Retinal pigment epithelial cell (primary cell): Measurements from ENCODE around the gene UBE2R2.
"Not testable (repeated sequence)": the region's sequence is repeated elsewhere in the genome, so short reads cannot be mapped to it uniquely, and the experiment has no call there.

ENCODE experiments used
- DNase-seq: peaks from one replicate; pipeline ENCODE4 v3.0.0-alpha.2; 2010; ENCODE audit warnings: low read depth
- H3K4me3 ChIP-seq: 2 replicates; pipeline ENCODE4 v1.5.1; 2011; ENCODE audit warnings: mild to moderate bottlenecking, low read length, control low read depth, moderate library complexity
- TF ChIP-seq, protein P1 (sequence below): conservative IDR thresholded peaks from 2 replicates; pipeline ENCODE4 v1.5.1; 2011; ENCODE audit warnings: low read depth, low read length, control low read depth, inconsistent platforms

UBE2R2 gene

DNA sequence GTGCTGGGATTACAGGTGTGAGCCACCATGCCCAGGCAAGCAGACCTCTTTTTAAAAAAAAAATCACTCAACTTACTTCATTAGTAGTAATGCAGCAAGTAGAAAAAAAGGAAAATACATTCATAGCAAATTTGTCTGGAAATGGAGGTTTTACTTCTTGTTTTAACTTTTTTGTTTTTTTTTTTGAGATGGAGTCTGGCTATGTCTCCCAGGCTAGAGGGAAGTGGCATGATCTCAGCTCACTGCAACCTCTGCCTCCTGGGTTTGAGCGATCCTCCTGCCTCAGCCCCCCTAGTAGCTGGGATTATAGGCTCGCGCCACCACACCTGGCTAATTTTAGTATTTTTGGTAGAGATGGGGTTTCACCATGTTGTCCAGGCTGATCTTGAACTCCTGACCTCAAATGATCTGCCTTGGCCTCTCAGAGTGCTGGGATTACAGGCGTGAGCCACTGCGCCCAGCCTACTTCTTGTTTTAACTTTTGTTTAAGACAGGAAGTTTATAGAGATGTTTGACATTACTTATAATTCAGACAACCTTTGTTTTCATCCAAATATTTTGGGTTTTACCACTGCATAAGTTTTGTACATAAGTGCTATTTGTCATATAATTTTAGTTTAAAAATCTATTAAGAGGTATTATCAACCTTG is 26.5 kb downstream of the UBE2R2 start:
- DNase-seq: no peak
- TF ChIP-seq, protein P1, sequence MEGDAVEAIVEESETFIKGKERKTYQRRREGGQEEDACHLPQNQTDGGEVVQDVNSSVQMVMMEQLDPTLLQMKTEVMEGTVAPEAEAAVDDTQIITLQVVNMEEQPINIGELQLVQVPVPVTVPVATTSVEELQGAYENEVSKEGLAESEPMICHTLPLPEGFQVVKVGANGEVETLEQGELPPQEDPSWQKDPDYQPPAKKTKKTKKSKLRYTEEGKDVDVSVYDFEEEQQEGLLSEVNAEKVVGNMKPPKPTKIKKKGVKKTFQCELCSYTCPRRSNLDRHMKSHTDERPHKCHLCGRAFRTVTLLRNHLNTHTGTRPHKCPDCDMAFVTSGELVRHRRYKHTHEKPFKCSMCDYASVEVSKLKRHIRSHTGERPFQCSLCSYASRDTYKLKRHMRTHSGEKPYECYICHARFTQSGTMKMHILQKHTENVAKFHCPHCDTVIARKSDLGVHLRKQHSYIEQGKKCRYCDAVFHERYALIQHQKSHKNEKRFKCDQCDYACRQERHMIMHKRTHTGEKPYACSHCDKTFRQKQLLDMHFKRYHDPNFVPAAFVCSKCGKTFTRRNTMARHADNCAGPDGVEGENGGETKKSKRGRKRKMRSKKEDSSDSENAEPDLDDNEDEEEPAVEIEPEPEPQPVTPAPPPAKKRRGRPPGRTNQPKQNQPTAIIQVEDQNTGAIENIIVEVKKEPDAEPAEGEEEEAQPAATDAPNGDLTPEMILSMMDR: no peak

DNA sequence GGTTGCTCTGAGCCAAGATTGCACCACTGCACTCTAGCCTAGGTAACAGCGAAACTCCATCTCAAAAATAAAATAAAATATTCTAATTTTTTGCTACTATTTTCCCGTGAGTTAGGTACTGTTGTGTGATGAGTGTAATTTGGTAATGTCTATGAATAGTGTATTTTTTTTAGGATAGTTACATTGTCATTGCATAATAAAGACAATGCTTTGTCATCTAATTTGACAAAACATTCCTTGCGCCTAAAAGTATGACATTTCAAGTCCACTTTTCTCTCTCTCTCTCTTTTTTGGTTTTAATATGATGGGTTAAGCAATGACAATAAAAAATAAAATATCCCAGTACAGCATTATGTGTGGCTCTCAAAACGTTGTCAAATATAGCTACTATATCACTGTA is 29.3 kb downstream of the UBE2R2 start:
- no peak overlapping the region for H3K4me3 ChIP-seq
- TF ChIP-seq, protein P1: no peak
- DNase-seq: no peak

More for the DNA sequence above, 26.5 kb downstream of the UBE2R2 start:
- H3K4me3 ChIP-seq: no peak overlapping the region

DNA sequence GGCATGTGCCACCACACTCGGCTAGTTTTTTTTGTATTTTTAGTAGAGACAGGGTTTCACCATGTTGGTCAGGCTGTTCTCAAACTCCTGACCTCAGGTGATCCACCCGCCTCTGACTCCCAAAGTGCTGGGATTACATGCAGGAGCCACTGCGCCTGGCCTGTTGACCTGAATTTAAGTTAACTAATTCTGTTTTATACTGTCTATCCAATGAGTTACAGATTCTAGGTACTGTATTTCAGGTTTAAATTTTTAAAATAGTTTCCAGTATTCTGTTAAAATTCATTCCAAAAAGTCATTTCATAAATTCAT is 30.9 kb downstream of the UBE2R2 start:
- not testable (repeated sequence) for DNase-seq, H3K4me3 ChIP-seq

DNA sequence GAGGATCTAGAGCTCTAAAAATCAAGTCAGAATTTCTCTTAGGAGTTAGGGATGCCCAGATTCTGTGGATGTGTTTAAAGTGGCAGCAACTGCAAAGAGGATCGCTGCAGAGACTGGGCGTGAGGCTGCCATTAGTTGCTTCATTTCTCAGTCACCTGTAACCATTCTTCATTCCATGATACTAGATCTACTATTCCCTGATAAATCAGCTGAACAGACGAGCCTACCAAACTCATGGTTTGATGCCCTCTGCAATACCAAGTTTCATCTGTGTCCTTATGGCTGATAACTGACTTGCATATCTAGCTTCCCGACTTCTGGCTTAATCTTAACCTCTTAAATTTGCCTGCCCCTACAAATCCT is 33.3 kb downstream of the UBE2R2 start:
- DNase-seq: no peak
- H3K4me3 ChIP-seq: no peak overlapping the region
- TF ChIP-seq, protein P1: no peak

DNA sequence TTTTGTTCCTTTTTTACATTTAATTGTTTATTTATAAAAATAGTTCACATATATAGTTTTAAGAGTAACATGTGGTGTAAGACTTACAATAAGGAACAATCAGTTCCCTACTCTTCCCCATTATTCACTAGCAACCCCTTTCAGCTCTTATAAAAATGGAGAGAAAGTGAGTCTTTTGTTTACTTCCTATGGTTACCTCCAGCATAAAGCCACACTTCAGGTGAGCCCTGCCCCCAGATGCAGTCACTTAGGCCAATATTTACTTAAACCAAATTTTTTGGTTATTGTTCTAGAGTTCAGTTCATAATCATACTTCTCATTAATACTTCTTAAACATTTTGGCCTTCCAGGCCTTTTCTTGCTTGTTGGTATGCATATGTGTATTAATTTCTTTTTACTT is 33.7 kb downstream of the UBE2R2 start:
- TF ChIP-seq, protein P1: no peak
- no peak for DNase-seq
- H3K4me3 ChIP-seq: no peak overlapping the region

DNA sequence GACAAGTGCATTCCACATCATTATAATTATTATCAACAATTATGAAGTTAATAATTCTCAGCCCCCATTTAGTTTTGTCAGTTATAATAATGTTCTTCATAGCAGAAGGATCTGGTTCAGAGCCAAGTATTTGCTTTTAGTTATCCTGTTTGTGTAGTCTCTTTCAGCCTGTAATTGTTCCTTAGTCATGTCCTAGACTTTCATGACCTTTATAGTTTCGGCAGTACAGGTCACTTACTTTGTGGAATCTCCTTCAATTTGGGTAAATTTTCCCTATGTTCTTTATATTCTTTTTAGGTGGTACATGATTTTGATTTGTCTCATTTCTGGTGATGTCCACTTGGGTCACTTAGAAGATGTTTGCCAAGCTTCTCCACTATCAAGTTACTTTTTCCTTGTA is 34.3 kb downstream of the UBE2R2 start:
- TF ChIP-seq, protein P1: no peak
- no peak for DNase-seq
- H3K4me3 ChIP-seq: no peak overlapping the region

DNA sequence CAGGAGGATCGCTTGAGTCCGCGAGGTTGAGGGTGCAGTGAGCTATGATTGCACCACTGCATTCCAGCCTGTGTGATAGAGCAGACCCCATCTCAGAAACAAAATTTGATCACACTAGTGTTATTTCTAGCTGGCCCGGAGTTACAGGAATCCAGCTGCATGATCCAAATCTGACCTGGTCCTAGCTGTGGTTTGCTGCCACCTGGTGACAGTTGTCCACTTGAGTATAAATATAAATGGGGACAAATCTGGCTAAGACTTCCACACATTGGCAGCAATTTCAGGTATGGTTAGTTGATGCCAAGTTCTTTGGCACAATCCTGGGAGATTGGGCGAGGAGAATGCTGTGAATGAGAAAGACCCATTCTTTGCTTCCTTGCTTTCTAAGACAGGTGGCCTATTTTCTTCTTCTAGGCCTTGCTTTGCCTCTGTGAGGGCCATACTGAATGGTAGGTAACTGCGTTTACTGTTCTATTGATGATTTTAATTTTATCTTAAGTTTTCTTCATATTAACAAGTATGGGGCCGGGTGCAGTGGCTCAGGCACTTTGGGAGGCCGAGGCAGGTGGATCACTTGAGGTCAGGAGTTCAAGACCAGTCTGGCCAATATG is 35.4 kb downstream of the UBE2R2 start:
- TF ChIP-seq, protein P1: peak; percentile 58

More for the DNA sequence above, 35.4 kb downstream of the UBE2R2 start:
- no peak overlapping the region for H3K4me3 ChIP-seq
- no peak for DNase-seq
